AG20443 (cell line): ENCODE results near the gene MAGEB1.
A peak's percentile ranks its signal among the peaks of the same experiment; 100 is the strongest.

Experiments used
- DNase-seq: peaks from one replicate; pipeline ENCODE4 v3.0.0; 2012; ENCODE audit warnings: low spot score, mixed read lengths

MAGEB1 gene

GRCh38 chrX:30246769-30247489 is at the start of gene MAGEB1:
Gene MAGEB1, plus strand, starts transcription at chrX:30247146. Its CDS starts 3,348 bp downstream, at chrX:30250494.
- DNase-seq: no peak

GRCh38 chrX:30212172-30212571 is 34.8 kb upstream of the MAGEB1 start:
- DNase-seq: no peak

GRCh38 chrX:30215357-30215843 is 31.5 kb upstream of the MAGEB1 start, which contains the start of gene MAGEB2:
Gene MAGEB2, plus strand, starts transcription at chrX:30215563. Its CDS starts 3,018 bp downstream, at chrX:30218581.
- DNase-seq: no peak

- DNase-seq: no peak
Observed at GRCh38 chrX:30217465-30217864, 29.5 kb upstream of the MAGEB1 start.

- DNase-seq: no peak
Observed at GRCh38 chrX:30219372-30219771, 27.6 kb upstream of the MAGEB1 start.

GRCh38 chrX:30220661-30221060 is 26.3 kb upstream of the MAGEB1 start:
- DNase-seq: no peak

- no peak for DNase-seq
Observed at GRCh38 chrX:30224536-30224935, 22.4 kb upstream of the MAGEB1 start.

- DNase-seq: no peak
Observed at GRCh38 chrX:30228526-30228925, 18.4 kb upstream of the MAGEB1 start.

- DNase-seq: no peak
Observed at GRCh38 chrX:30230395-30230794, 16.6 kb upstream of the MAGEB1 start, which contains the start of gene MAGEB3. Gene MAGEB3, plus strand, starts transcription at chrX:30230657. Its CDS starts 5,268 bp downstream, at chrX:30235925.

- DNase-seq: no peak
Observed at GRCh38 chrX:30241724-30242415, 5.1 kb upstream of the MAGEB1 start, which contains the start of gene MAGEB4. Gene MAGEB4, plus strand, starts transcription at chrX:30242000. Its CDS starts 136 bp downstream, at chrX:30242136.

GRCh38 chrX:30248854-30249253 is 1.9 kb downstream of the MAGEB1 start:
- no peak for DNase-seq

- DNase-seq: no peak
Observed at GRCh38 chrX:30253257-30253656, 6.3 kb downstream of the MAGEB1 start.

GRCh38 chrX:30259927-30260326 is 13.0 kb downstream of the MAGEB1 start:
- DNase-seq: no peak

GRCh38 chrX:30261012-30261411 is 14.1 kb downstream of the MAGEB1 start:
- no peak for DNase-seq

GRCh38 chrX:30262763-30263162 is 15.8 kb downstream of the MAGEB1 start:
- no peak for DNase-seq

- no peak for DNase-seq
Observed at GRCh38 chrX:30270639-30271038, 23.7 kb downstream of the MAGEB1 start.

GRCh38 chrX:30275498-30275897 is 28.6 kb downstream of the MAGEB1 start:
- peak; percentile 8 for DNase-seq

GRCh38 chrX:30278365-30278764 is 31.4 kb downstream of the MAGEB1 start:
- DNase-seq: no peak

- DNase-seq: no peak
Observed at GRCh38 chrX:30280428-30280827, 33.5 kb downstream of the MAGEB1 start.

GRCh38 chrX:30282527-30282926 is 35.6 kb downstream of the MAGEB1 start:
- no peak for DNase-seq

- DNase-seq: peak; percentile 69
Observed at GRCh38 chrX:30283456-30284200, 36.7 kb downstream of the MAGEB1 start.
